ENCODE data around the gene LIF. TPM values are rescaled to one million over a fixed set of nuclear protein-coding genes. Genes with fewer than 3 reads are reported as not detected.

Gene LIF
- total RNA-seq, 2 donors from 2014 or later, result 0.31 to 0.77 TPM

- no peak overlapping the region for H3K27ac ChIP-seq (ENCODE audit: low read depth, low read length)
- no peak overlapping the region for H3K27ac Mint-ChIP-seq
- DNase-seq, result no peak
- no peaks in the 10 kb centered on the region for H3K36me3 ChIP-seq (ENCODE audit: control insufficient read depth, insufficient read depth, low read length)
- WGBS, 2 experiments (ENCODE audit: insufficient coverage in 1 of 2, insufficient read length in 1 of 2), result 85 to 86% methylated on average over 14 to 15 of the region's 15 CpGs
- no peaks in the 10 kb centered on the region for H3K4me1 ChIP-seq (ENCODE audit: control insufficient read depth, insufficient read depth, low read length)
- H3K27me3 ChIP-seq (ENCODE audit: control insufficient read depth, insufficient read depth, low read length, poor library complexity, severe bottlenecking), result no peaks in the 10 kb centered on the region
- no peaks in the 10 kb centered on the region for H3K9me3 Mint-ChIP-seq
- no peak for TF ChIP-seq CTCF (conservative IDR thresholded peaks at IDR 0.05)
- H3K36me3 Mint-ChIP-seq (ENCODE audit: low read depth), result no peaks in the 10 kb centered on the region
- H3K4me3 ChIP-seq (ENCODE audit: low read length), result no peak overlapping the region
- H3K9me3 ChIP-seq (ENCODE audit: control insufficient read depth, low read length), result no peaks in the 10 kb centered on the region
- H3K27me3 Mint-ChIP-seq (ENCODE audit: insufficient read depth), result peaks cover 5% of the 10 kb centered on the region
- no peak overlapping the region for H3K9ac ChIP-seq (ENCODE audit: extremely low read depth, low read length, poor library complexity, severe bottlenecking)
- H3K4me1 Mint-ChIP-seq, result no peaks in the 10 kb centered on the region
- no peak overlapping the region for H3K4me3 Mint-ChIP-seq
Measured at GRCh38 chr22:30223303-30223702, 23.3 kb downstream of the LIF start.

- Histone ChIP-seq H3K4me3 (ENCODE audit: low read length) (no peak overlapping the region), H3K36me3 (ENCODE audit: control insufficient read depth, insufficient read depth, low read length) (no peaks in the 10 kb centered on the region), H3K27me3 (ENCODE audit: control insufficient read depth, insufficient read depth, low read length, poor library complexity, severe bottlenecking) (no peaks in the 10 kb centered on the region), H3K4me1 (ENCODE audit: control insufficient read depth, insufficient read depth, low read length) (no peaks in the 10 kb centered on the region), H3K9me3 (ENCODE audit: control insufficient read depth, low read length) (no peaks in the 10 kb centered on the region), H3K9ac (ENCODE audit: extremely low read depth, low read length, poor library complexity, severe bottlenecking) (no peak overlapping the region), H3K27ac (ENCODE audit: low read depth, low read length) (no peak overlapping the region)
- H3K27ac Mint-ChIP-seq, result no peak overlapping the region
- WGBS, 2 experiments (ENCODE audit: insufficient coverage in 1 of 2, insufficient read length in 1 of 2), result 89 to 94% methylated on average over 3 to 4 of the region's 4 CpGs
- H3K4me1 Mint-ChIP-seq, result no peaks in the 10 kb centered on the region
- no peaks in the 10 kb centered on the region for H3K9me3 Mint-ChIP-seq
- H3K27me3 Mint-ChIP-seq (ENCODE audit: insufficient read depth), result peaks cover 5% of the 10 kb centered on the region
- DNase-seq, result no peak
- no peak for TF ChIP-seq CTCF (conservative IDR thresholded peaks at IDR 0.05)
- no peaks in the 10 kb centered on the region for H3K36me3 Mint-ChIP-seq (ENCODE audit: low read depth)
- H3K4me3 Mint-ChIP-seq, result no peak overlapping the region
Measured at GRCh38 chr22:30222321-30222720, 24.2 kb downstream of the LIF start.

- TF ChIP-seq CTCF (conservative IDR thresholded peaks at IDR 0.05), result no peak
- no peaks in the 10 kb centered on the region for H3K36me3 Mint-ChIP-seq (ENCODE audit: low read depth)
- no peak overlapping the region for H3K9ac ChIP-seq (ENCODE audit: extremely low read depth, low read length, poor library complexity, severe bottlenecking)
- H3K27me3 Mint-ChIP-seq (ENCODE audit: insufficient read depth), result peaks cover 5% of the 10 kb centered on the region
- DNase-seq, result no peak
- H3K27ac ChIP-seq (ENCODE audit: low read depth, low read length), result no peak overlapping the region
- H3K4me3 Mint-ChIP-seq, result no peak overlapping the region
- no peaks in the 10 kb centered on the region for H3K4me1 ChIP-seq (ENCODE audit: control insufficient read depth, insufficient read depth, low read length)
- no peaks in the 10 kb centered on the region for H3K9me3 ChIP-seq (ENCODE audit: control insufficient read depth, low read length)
- H3K27ac Mint-ChIP-seq, result no peak overlapping the region
- H3K36me3 ChIP-seq (ENCODE audit: control insufficient read depth, insufficient read depth, low read length), result no peaks in the 10 kb centered on the region
- no peaks in the 10 kb centered on the region for H3K27me3 ChIP-seq (ENCODE audit: control insufficient read depth, insufficient read depth, low read length, poor library complexity, severe bottlenecking)
- 92 to 93% methylated on average over 20 to 26 of the region's 26 CpGs for WGBS, 2 experiments (ENCODE audit: insufficient coverage in 1 of 2, insufficient read length in 1 of 2)
- H3K4me3 ChIP-seq (ENCODE audit: low read length), result no peak overlapping the region
- no peaks in the 10 kb centered on the region for H3K9me3 Mint-ChIP-seq
- H3K4me1 Mint-ChIP-seq, result no peaks in the 10 kb centered on the region
Measured at GRCh38 chr22:30221121-30221992, 25.2 kb downstream of the LIF start.

Measured in endodermal cell (in vitro differentiated cells).